Left lobe of liver (tissue), 2 donors: Measurements from ENCODE around the gene MED31. TPM values are rescaled to one million over a fixed set of nuclear protein-coding genes. Genes with fewer than 3 reads are reported as not detected.
"Not testable (repeated sequence)": the region's sequence is repeated elsewhere in the genome, so short reads cannot be mapped to it uniquely, and the experiment has no call there.

ENCODE experiments used
- ATAC-seq: fragments of 200-7000 bp; cut with Tn5 transposase; one replicate; pipeline ENCODE4 v1.9.1; 2020; ENCODE audit warnings: mild to moderate bottlenecking, moderate library complexity
- DNase-seq: peaks from one replicate; pipeline ENCODE4 v3.0.0-alpha.2; 2020; ENCODE audit warnings: low spot score
- total RNA-seq: library from RNA; stranded (reverse); gene quantifications from one replicate; pipeline ENCODE4 v1.2.1, GENCODE V29; 2021
- donor health status: DM: no; HTN: no; CAD: no; lungs with moderate emphysema.
- donor health status: DM: no; HTN: yes; CAD: no.

The MED31 gene
- total RNA-seq, result 6.5 TPM

GRCh38 chr17:6651354-6651918 lies at the start of gene MED31, which contains the start of gene C17orf100:
Gene MED31 (minus strand): TSS chr17:6651605. CDS start chr17:6651528, 77 bp downstream.
Gene C17orf100 (plus strand): TSS chr17:6651762. CDS start chr17:6651914, 152 bp downstream.
- DNase-seq (peak; percentile 99), ATAC-seq (peak; percentile 94)

DNA sequence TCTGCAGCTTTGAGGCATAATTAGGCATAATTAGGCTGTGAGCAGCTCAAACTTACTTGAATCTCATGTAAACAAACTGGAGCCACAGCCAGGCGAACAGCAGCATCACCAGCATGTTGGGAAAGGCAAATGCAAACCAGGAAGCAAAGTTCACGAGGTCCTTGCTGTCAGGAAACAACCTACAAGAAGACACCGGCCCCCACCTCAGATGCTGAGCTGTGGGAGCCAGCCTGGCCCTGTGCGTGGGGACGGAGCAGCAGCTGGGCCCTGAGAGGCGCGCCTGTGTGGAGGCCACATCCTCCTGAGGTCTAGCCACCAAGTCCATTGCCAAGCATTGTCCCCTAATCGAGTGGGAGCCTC lies 49.5 kb upstream of the MED31 start:
- no peak for DNase-seq
- ATAC-seq, result no peak

- ATAC-seq (peak; percentile 68), DNase-seq (peak; percentile 89)
Measured at GRCh38 chr17:6699997-6700947, 48.9 kb upstream of the MED31 start.

DNA sequence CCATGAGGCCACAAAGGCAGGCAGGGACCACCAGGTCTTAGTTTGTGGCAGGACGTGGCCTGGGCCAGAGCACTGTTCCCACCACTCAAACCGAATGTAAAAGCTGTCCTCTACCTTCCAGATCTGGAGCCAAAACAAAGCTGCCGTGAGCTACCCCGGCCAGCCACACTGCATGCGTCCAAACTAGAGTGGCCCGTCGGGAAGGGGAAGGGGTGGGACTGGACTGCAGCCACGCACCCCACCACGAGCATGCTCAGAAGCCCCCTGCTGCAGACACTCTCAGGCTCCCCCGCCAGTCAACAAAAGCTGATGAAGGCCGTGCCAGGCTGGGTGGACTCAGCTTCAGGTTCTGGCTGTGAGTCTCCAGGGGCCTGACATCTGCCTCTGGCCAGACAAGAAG lies 46.6 kb upstream of the MED31 start:
- DNase-seq, result no peak
- no peak for ATAC-seq

GRCh38 chr17:6696906-6697305 lies 45.5 kb upstream of the MED31 start:
- ATAC-seq (no peak), DNase-seq (no peak)

DNA sequence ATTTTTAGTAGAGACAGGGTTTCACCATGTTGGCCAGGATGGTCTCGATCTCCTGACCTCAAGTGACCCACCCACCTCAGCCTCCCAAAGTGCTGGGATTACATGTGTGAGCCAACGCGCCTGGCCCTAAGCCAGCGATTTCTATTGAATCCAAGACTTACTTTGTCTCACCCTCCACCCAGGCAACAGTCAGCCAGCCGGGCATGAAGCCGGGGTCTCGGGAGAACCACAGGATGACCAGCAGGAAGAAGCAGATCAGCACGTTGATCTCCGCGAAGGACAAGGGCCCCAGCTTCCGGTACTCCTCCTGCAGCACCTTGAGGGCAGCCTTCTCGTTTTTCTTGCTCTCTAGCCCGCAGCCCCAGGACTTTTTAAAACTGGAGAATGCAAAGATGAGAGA lies 44.2 kb upstream of the MED31 start:
- DNase-seq (no peak), ATAC-seq (no peak)

DNA sequence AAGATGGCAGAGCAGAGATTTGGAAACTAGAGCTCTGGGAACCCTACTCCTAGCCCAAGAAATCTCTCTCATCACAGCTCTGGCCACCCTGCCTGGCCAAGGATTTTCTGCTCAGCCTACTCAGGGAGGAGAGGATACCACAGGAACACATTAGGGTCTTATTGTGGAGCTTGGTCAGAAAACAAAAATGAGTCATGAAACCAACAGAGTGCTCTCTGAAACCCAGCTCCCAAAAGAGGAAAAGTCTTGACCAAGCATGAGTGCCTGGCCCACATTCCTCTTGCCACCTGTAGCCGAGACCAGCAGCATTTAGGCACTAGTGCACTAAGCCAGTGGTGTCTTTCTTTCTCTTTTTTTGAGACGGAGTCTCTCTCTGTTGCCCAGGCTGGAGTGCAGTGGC lies 43.6 kb upstream of the MED31 start:
- DNase-seq, result no peak
- no peak for ATAC-seq

DNA sequence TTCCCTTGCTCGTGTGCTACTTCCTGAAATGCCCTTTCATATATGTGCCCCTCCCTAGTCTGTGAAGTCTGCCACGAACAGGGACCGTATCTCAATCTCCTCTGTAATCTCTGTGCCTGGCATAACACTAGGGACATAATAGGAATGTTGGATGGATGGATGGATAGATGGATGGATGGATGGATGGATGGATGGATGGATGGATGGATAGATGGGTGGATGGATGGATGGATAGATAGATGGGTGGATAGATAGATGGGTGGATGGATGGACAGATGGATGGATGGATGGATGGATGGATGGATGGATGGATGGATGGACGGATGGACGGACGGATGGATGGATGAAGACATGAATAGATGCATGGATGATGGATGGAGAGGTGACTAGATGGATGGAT lies 40.6 kb upstream of the MED31 start:
- not testable (repeated sequence) for DNase-seq, ATAC-seq

- ATAC-seq, result no peak
- no peak for DNase-seq
Measured at GRCh38 chr17:6691546-6691945, 40.1 kb upstream of the MED31 start.

DNA sequence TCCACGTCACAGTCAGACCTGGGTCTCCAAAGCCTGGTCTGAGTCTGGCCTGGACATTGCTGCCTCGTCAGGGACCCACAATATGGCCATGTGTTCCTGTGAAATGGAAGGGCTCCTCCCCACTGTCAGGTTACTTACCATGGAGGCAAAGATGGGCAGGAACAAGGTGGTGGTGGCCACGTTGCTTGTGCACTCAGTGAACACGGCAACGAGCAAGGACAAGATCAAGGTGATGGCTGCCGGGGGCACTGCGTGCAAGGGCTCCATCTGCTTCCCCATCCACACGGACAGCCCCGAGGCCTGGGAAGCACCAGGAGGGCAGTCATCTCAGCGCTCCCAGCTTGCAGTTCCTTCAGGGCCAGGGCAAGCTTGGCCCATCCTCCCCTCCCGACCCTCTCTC lies 39.2 kb upstream of the MED31 start:
- ATAC-seq (peak; percentile 4), DNase-seq (no peak)

DNA sequence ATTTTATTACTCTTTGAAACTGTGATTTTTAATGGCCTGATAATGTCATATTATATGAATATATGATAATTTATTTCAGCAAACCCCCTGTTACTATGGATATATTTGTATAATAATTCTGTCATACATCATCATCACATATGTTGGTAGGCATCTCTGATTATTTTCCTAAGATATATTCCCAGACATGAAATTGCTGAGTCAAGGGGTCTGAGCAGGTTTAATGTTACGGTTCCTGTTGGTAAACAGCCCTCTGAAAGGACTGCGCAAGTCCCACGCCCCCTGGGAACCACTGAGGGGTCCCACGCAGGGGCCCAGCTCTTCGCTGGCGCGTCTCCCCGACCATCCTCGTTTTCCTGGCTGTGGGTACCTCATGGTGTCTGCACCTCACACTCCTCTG lies 37.5 kb upstream of the MED31 start:
- ATAC-seq, result no peak
- DNase-seq, result no peak

GRCh38 chr17:6686026-6686425 lies 34.6 kb upstream of the MED31 start:
- DNase-seq (no peak), ATAC-seq (peak; percentile 25)

- ATAC-seq, result peak; percentile 9
- DNase-seq, result no peak
Measured at GRCh38 chr17:6684881-6685767, 33.7 kb upstream of the MED31 start.

GRCh38 chr17:6684460-6684783 lies 33.0 kb upstream of the MED31 start:
- ATAC-seq (peak; percentile 41), DNase-seq (no peak)

DNA sequence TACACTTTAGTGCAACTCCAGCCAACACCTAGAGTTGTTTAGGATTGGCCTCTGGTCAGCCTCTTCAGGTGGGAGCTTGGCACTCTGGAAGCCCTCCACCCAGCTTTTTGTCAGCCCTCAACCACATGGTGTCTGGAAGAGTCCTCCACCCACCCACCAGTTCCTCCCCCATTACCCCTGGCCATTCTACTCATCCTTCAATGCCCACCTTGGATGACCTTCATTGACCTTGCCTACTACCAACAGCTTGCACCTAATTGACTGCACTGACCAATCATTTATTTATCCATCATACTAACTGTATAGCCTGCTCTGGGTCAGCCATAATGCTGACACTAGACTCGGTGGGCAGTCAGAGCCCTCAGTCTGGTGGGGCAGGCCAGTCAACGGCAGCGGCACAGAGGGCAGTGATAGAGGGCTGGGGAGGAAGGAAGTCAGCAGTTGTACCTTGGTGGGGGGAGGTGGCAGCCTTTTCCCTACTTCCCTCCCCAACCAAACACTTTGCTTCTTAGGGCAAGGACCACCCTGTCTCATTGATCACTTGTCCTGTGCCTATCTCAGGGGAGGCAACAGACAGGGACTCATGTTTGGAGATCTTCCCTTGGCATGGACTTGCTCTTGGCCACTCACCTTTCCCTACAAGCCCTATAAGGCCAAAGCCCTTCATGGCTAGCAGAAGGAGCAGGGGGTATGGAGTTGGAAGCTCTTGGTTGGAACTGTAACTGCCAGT lies 32.5 kb upstream of the MED31 start:
- ATAC-seq, result peak; percentile 36
- no peak for DNase-seq

- ATAC-seq (peak; percentile 2), DNase-seq (no peak)
Measured at GRCh38 chr17:6683081-6683684, 31.8 kb upstream of the MED31 start.

DNA sequence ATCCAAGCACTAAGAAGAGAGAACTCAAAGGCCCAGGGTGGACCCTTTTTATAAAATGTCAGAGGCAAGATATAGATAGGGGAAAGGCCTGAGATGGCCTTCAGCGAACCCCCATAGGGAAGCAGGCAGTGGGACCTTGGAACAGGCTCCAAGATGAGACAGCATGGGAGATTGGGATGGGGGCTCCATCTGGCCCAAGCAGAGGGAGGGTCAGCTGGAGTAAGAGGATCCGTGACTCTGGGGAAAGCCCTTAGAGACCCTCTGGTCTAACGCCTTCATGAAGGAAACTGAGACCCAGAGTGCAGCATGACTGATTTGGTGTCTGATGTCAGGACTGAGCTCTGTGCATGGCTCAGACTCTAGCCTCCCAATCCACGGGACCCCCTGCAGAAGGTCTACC lies 30.9 kb upstream of the MED31 start:
- DNase-seq (no peak), ATAC-seq (no peak)

- no peak for ATAC-seq
- DNase-seq, result no peak
Measured at GRCh38 chr17:6681671-6682070, 30.3 kb upstream of the MED31 start.

DNA sequence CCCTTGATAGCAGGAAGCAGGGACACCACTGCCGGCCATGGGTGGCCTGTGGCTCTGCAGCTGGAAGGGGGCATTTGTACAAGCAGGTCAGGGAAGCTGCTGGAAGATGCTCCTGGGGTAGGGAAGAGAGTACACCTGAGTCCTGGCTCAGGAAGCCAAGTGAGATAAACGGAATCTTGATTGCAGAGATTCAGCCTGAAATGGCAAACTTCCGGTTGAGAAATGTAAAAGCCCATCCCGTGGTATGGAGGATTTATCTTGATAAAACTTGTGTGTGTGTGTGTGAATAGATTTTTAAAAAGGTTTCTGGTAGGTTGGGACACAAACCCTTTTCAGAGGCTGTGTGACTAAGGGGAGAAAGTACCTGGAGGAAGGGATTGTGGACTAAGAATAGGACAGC lies 29.8 kb upstream of the MED31 start:
- no peak for DNase-seq
- ATAC-seq, result no peak

GRCh38 chr17:6679241-6679640 lies 27.8 kb upstream of the MED31 start:
- ATAC-seq (no peak), DNase-seq (no peak)
